HG03103 (cell line): Measurements from ENCODE around the gene RNF144A.

ENCODE experiments used
- ATAC-seq: cut with Tn5 transposase; IDR thresholded peaks from one replicate; pipeline ENCODE4 v1.9.1; 2021; ENCODE audit warnings: low read depth; ENCODE audit not compliant: unreplicated experiment

The RNF144A gene

GRCh38 chr2:7070483-7070882, 153.3 kb downstream of the RNF144A start:
- no peak for ATAC-seq

- ATAC-seq, result no peak
These were observed 153.9 kb downstream of the RNF144A start for GRCh38 chr2:7071154-7071553.

- no peak for ATAC-seq
These were observed 154.8 kb downstream of the RNF144A start for GRCh38 chr2:7071916-7072556.

GRCh38 chr2:7073901-7074300, 156.7 kb downstream of the RNF144A start:
- ATAC-seq, result no peak

GRCh38 chr2:7075834-7076233, 158.6 kb downstream of the RNF144A start:
- no peak for ATAC-seq

GRCh38 chr2:7077660-7078267, 160.6 kb downstream of the RNF144A start:
- no peak for ATAC-seq

GRCh38 chr2:7083580-7084509, 166.6 kb downstream of the RNF144A start:
- peak; percentile 71 for ATAC-seq

GRCh38 chr2:7084601-7085000, 167.4 kb downstream of the RNF144A start:
- no peak for ATAC-seq

GRCh38 chr2:7089284-7089683, 172.1 kb downstream of the RNF144A start:
- no peak for ATAC-seq

- ATAC-seq, result no peak
These were observed 172.8 kb downstream of the RNF144A start for GRCh38 chr2:7089898-7090510.

- no peak for ATAC-seq
These were observed 176.2 kb downstream of the RNF144A start for GRCh38 chr2:7093376-7093775.
